H1 (cell line): ENCODE measurements around the gene SAXO1. TPM values are rescaled to one million over a fixed set of nuclear protein-coding genes. Genes with fewer than 3 reads are reported as not detected.

Experiments used
- CTBP2 ChIP-seq: IDR thresholded peaks from 2 replicates; pipeline ENCODE4 v1.7.0; 2011; ENCODE audit warnings: borderline replicate concordance, mild to moderate bottlenecking, moderate library complexity, mixed read lengths, low read length; ENCODE audit not compliant: insufficient read depth, insufficient read length
- JUND ChIP-seq: IDR thresholded peaks from 2 replicates; pipeline ENCODE4 v1.6.1; 2011; ENCODE audit warnings: mild to moderate bottlenecking, improper control_type of control experiment, low read length
- RNF2 ChIP-seq: fragments of 200-900, 300-1000 bp; sonication (generic); IDR thresholded peaks from 2 replicates; pipeline ENCODE4 v1.7.1; 2016; ENCODE audit warnings: borderline replicate concordance, low read depth, mild to moderate bottlenecking, antibody characterized with exemption, low read length; ENCODE audit not compliant: poor library complexity, severe bottlenecking; ENCODE audit errors: missing control alignments
- TAF7 ChIP-seq: optimal IDR thresholded peaks from 2 replicates; pipeline ENCODE3; 2011; ENCODE audit warnings: low read depth, mild to moderate bottlenecking, inconsistent platforms, low read length, moderate library complexity, borderline replicate concordance
- polyA plus RNA-seq, 7 experiments: library from polyadenylated mRNA; depleted of rRNA in 3 of 7; stranded (reverse) in 5 of 7; unstranded in 2 of 7; fragments of >200 nt in 5 of 7; fragments of 200-250 nt in 2 of 7; gene quantifications; 1 replicate in 5 of 7; 2 replicates in 1 of 7; 4 replicates in 1 of 7; pipeline versions ENCODE4 v1.2.1 to v1.2.3, GENCODE V29; 2011 to 2013; ENCODE audit warnings: missing spikeins in 2 of 7, mixed read lengths in 2 of 7
- total RNA-seq: library from RNA; stranded (reverse); fragmentation: NEBNext Ultra II Directional; extraction: Animal tissue kit (Norgen Biotek cat#: 25700); gene quantifications from 2 replicates; pipeline ENCODE4 v1.2.1, GENCODE V29; 2021

SAXO1 gene
- total and polyA plus RNA-seq, 2 of the 8 experiments (the other 6 are each of a cell fraction or from before 2014, with no cell fraction given): 0.11 to 0.20 TPM

GRCh38 chr9:18925880-18926279, 107.1 kb downstream of the SAXO1 start (continued):
- TF ChIP-seq JUND (no peak), CTBP2 (no peak), TAF7 (no peak), RNF2 (no peak)
- TF ChIP-seq, all 59 proteins: peak for 0
